DOHH2 (cell line): ENCODE results near the gene CNOT6.

Experiments used
- CTCF ChIP-seq: fragments of 200-600 bp; sonication (generic); IDR thresholded peaks from one replicate; pipeline ENCODE4 v1.5.1; 2014; ENCODE audit warnings: antibody characterized with exemption, mild to moderate bottlenecking, low read depth, low read length; ENCODE audit not compliant: poor library complexity, severe bottlenecking
- EZH2phosphoT487 ChIP-seq: fragments of 200-600 bp; sonication (generic); IDR thresholded peaks from 2 replicates; pipeline ENCODE4 v1.6.1; 2017; ENCODE audit warnings: borderline replicate concordance, mild to moderate bottlenecking, antibody characterized with exemption, low read length, moderate library complexity, mixed read lengths

GRCh38 chr5:180590543-180591310 is 96.5 kb downstream of the CNOT6 start:
- TF ChIP-seq CTCF (no peak), EZH2phosphoT487 (no peak)
